H9 (cell line): ENCODE measurements around the gene TAOK3. TPM values are rescaled to one million over a fixed set of nuclear protein-coding genes. Genes with fewer than 3 reads are reported as not detected.

ENCODE experiments used
- DNase-seq: peaks from one replicate; pipeline ENCODE4 v3.0.0-alpha.2; 2017
- H2AFZ ChIP-seq: one replicate; pipeline ENCODE4 v1.6.1; 2013; ENCODE audit warnings: mild to moderate bottlenecking, low read length, control low read depth, moderate library complexity
- H2AK5ac ChIP-seq: 2 replicates; pipeline ENCODE4 v1.6.1; 2013; ENCODE audit warnings: low read length, control low read depth, mixed read lengths; ENCODE audit not compliant: insufficient read length
- H2BK120ac ChIP-seq: one replicate; pipeline ENCODE4 v1.6.1; 2013; ENCODE audit warnings: low read depth, mild to moderate bottlenecking, low read length, control low read depth, inconsistent platforms; ENCODE audit not compliant: poor library complexity, severe bottlenecking
- H2BK12ac ChIP-seq: 2 replicates; pipeline ENCODE4 v1.6.1; 2013; ENCODE audit warnings: low read length, control low read depth, mixed read lengths, low read depth; ENCODE audit not compliant: insufficient read length
- H2BK15ac ChIP-seq: 2 replicates; pipeline ENCODE4 v1.6.1; 2013; ENCODE audit warnings: low read depth, low read length, control low read depth
- H2BK20ac ChIP-seq: one replicate; pipeline ENCODE4 v1.6.1; 2013; ENCODE audit warnings: low read depth, mild to moderate bottlenecking, low read length, control low read depth, inconsistent platforms; ENCODE audit not compliant: poor library complexity, severe bottlenecking
- H2BK5ac ChIP-seq: 2 replicates; pipeline ENCODE4 v1.6.1; 2013; ENCODE audit warnings: low read length, control low read depth, mixed read lengths; ENCODE audit not compliant: insufficient read length
- H3K14ac ChIP-seq: 2 replicates; pipeline ENCODE4 v1.6.1; 2013; ENCODE audit warnings: low read length, control low read depth; ENCODE audit not compliant: insufficient read depth
- H3K18ac ChIP-seq: 2 replicates; pipeline ENCODE4 v1.6.1; 2013; ENCODE audit warnings: low read depth, mild to moderate bottlenecking, mixed read lengths, low read length, control low read depth; ENCODE audit not compliant: insufficient read length
- H3K23ac ChIP-seq: 2 replicates; pipeline ENCODE4 v1.6.1; 2013; ENCODE audit warnings: low read length, control low read depth, mixed read lengths, low read depth; ENCODE audit not compliant: insufficient read length
- H3K23me2 ChIP-seq: 2 replicates; pipeline ENCODE4 v1.6.1; 2013; ENCODE audit warnings: low read depth, mild to moderate bottlenecking, mixed read lengths, low read length, control low read depth; ENCODE audit not compliant: insufficient read length, poor library complexity, severe bottlenecking
- H3K27ac ChIP-seq: 2 replicates; pipeline ENCODE4 v1.5.1; 2013; ENCODE audit warnings: low read length, control low read depth, mixed read lengths, low read depth; ENCODE audit not compliant: insufficient read length
- H3K27me3 ChIP-seq: 2 replicates; pipeline ENCODE4 v1.6.1; 2013; ENCODE audit warnings: low read length, control low read depth, inconsistent platforms; ENCODE audit not compliant: insufficient read depth
- H3K4ac ChIP-seq: 2 replicates; pipeline ENCODE4 v1.6.1; 2013; ENCODE audit warnings: low read depth, mild to moderate bottlenecking, control low read depth, inconsistent platforms, low read length, moderate library complexity
- H3K4me1 ChIP-seq: 2 replicates; pipeline ENCODE4 v1.6.1; 2013; ENCODE audit warnings: low read length, control low read depth, inconsistent platforms; ENCODE audit not compliant: insufficient read depth
- H3K4me2 ChIP-seq: 2 replicates; pipeline ENCODE4 v1.6.1; 2013; ENCODE audit warnings: low read length, control low read depth, mixed read lengths; ENCODE audit not compliant: insufficient read length, insufficient read depth
- H3K56ac ChIP-seq: 2 replicates; pipeline ENCODE4 v1.6.1; 2013; ENCODE audit warnings: low read depth, mild to moderate bottlenecking, mixed read lengths, low read length, control low read depth; ENCODE audit not compliant: insufficient read length
- H3K79me1 ChIP-seq: 2 replicates; pipeline ENCODE4 v1.6.1; 2013; ENCODE audit warnings: low read depth, mild to moderate bottlenecking, moderate library complexity, low read length, control low read depth, inconsistent platforms; ENCODE audit not compliant: insufficient read depth, poor library complexity, severe bottlenecking
- H3K79me2 ChIP-seq: 2 replicates; pipeline ENCODE4 v1.6.1; 2013; ENCODE audit warnings: low read length, control low read depth, inconsistent platforms; ENCODE audit not compliant: insufficient read depth
- H3K9ac ChIP-seq: 2 replicates; pipeline ENCODE4 v1.6.1; 2013; ENCODE audit warnings: low read length, control low read depth, mixed read lengths; ENCODE audit not compliant: insufficient read length; ENCODE audit errors: extremely low read depth
- H3K9me3 ChIP-seq: one replicate; pipeline ENCODE4 v1.6.1; 2013; ENCODE audit warnings: low read depth, low read length, inconsistent platforms; ENCODE audit not compliant: control insufficient read depth
- H3T11ph ChIP-seq: one replicate; pipeline ENCODE4 v1.6.1; 2013; ENCODE audit warnings: mild to moderate bottlenecking, low read length, control low read depth, inconsistent platforms
- H4K20me1 ChIP-seq: one replicate; pipeline ENCODE4 v1.6.1; 2013; ENCODE audit not compliant: control insufficient read depth, insufficient read length, insufficient read depth
- H4K5ac ChIP-seq: 2 replicates; pipeline ENCODE4 v1.6.1; 2013; ENCODE audit warnings: low read depth, mild to moderate bottlenecking, mixed read lengths, low read length, control low read depth; ENCODE audit not compliant: insufficient read length
- H4K8ac ChIP-seq: replicated peaks from 2 replicates; pipeline ENCODE4 v1.6.1; 2013; ENCODE audit warnings: low read length, control low read depth, mixed read lengths, low read depth; ENCODE audit not compliant: insufficient read length
- H4K91ac ChIP-seq: 2 replicates; pipeline ENCODE4 v1.6.1; 2013; ENCODE audit warnings: low read depth, mild to moderate bottlenecking, moderate library complexity, mixed read lengths, low read length, control low read depth; ENCODE audit not compliant: insufficient read length
- H3K27ac Mint-ChIP-seq, 3 experiments: 2 replicates in 2 of 3; 3 replicates in 1 of 3; pipeline ENCODE4 v1.8.0; 2020 to 2021; ENCODE audit warnings: mixed read lengths in 3 of 3, mild to moderate bottlenecking in 1 of 3, moderate library complexity in 1 of 3
- H3K27me3 Mint-ChIP-seq: 2 replicates; pipeline ENCODE4 v1.8.0; 2021; ENCODE audit warnings: low read depth, mild to moderate bottlenecking, moderate library complexity, mixed read lengths
- H3K36me3 Mint-ChIP-seq, 3 experiments: 2 replicates in 2 of 3; 3 replicates in 1 of 3; pipeline ENCODE4 v1.8.0; 2020 to 2021; ENCODE audit warnings: low read depth in 3 of 3, mixed read lengths in 3 of 3; ENCODE audit not compliant: insufficient read depth in 1 of 3
- H3K4me1 Mint-ChIP-seq, 2 experiments: 2 replicates each; pipeline ENCODE4 v1.8.0; 2020; ENCODE audit warnings: mixed read lengths in 2 of 2
- H3K4me3 Mint-ChIP-seq, 2 experiments: 2 replicates in 1 of 2; 3 replicates in 1 of 2; pipeline ENCODE4 v1.8.0; 2020 to 2021; ENCODE audit warnings: mild to moderate bottlenecking in 2 of 2, mixed read lengths in 2 of 2, moderate library complexity in 1 of 2
- H3K9me3 Mint-ChIP-seq, 2 experiments: 2 replicates in 1 of 2; 3 replicates in 1 of 2; pipeline ENCODE4 v1.8.0; 2020; ENCODE audit warnings: mild to moderate bottlenecking in 2 of 2, mixed read lengths in 2 of 2, moderate library complexity in 1 of 2
- CTCF ChIP-seq: fragments of 200-600 bp; sonication (generic); conservative IDR thresholded peaks from 3 replicates; pipeline ENCODE4 v1.8.0; 2021; ENCODE audit warnings: antibody characterized with exemption, mild to moderate bottlenecking
- WGBS: extraction: QIAGEN DNeasy Blood & Tissue Kit; methylation state at CpG from one replicate; pipeline ENCODE4 v1.1.7; 2013; ENCODE audit warnings: missing lambda C conversion rate, low lambda C conversion rate, mixed read lengths; ENCODE audit not compliant: insufficient read length; ENCODE audit errors: extremely low coverage; 5-methylcytosine and 5-hydroxymethylcytosine counted together
- total RNA-seq: library from RNA; stranded (reverse); gene quantifications from 2 replicates; pipeline ENCODE4 v1.2.1, GENCODE V29; 2021

TAOK3 gene
- total RNA-seq, 1 experiment from 2014 or later, result 5.2 TPM

GRCh38 chr12:118212606-118213005 is 160.1 kb downstream of the TAOK3 start:
- Histone ChIP-seq H4K8ac (no peak overlapping the region), H2BK120ac (no peak overlapping the region), H3K4me2 (no peak overlapping the region), H3K79me1 (no peaks in the 10 kb centered on the region), H4K20me1 (no peaks in the 10 kb centered on the region), H3K56ac (no peak overlapping the region), H3K18ac (no peak overlapping the region), H3T11ph (no peak overlapping the region), H4K5ac (no peak overlapping the region), H2BK20ac (no peak overlapping the region), H3K27me3 (no peaks in the 10 kb centered on the region), H4K91ac (no peak overlapping the region), H3K79me2 (no peaks in the 10 kb centered on the region), H3K27ac (no peak overlapping the region), H3K14ac (no peak overlapping the region), H2AFZ (no peak overlapping the region), H3K4me1 (no peaks in the 10 kb centered on the region), H3K9me3 (no peaks in the 10 kb centered on the region), H3K4ac (no peak overlapping the region), H2BK15ac (no peak overlapping the region), H2BK5ac (no peak overlapping the region), H2BK12ac (no peak overlapping the region), H3K23me2 (no peaks in the 10 kb centered on the region), H2AK5ac (no peak overlapping the region), H3K23ac (no peak overlapping the region), H3K9ac (no peak overlapping the region)
- H3K9me3 Mint-ChIP-seq, result no peaks in the 10 kb centered on the region
- H3K4me3 Mint-ChIP-seq, result no peak overlapping the region
- no CpG with 5 or more reads among the region's 2 CpGs for WGBS
- no peak for DNase-seq
- H3K36me3 Mint-ChIP-seq, result no peaks in the 10 kb centered on the region
- H3K27ac Mint-ChIP-seq, result no peak overlapping the region
- TF ChIP-seq CTCF, result no peak
- no peaks in the 10 kb centered on the region for H3K27me3 Mint-ChIP-seq
- H3K4me1 Mint-ChIP-seq, result no peaks in the 10 kb centered on the region
